ENCODE results near the gene STUB1.

Gene STUB1

DNA sequence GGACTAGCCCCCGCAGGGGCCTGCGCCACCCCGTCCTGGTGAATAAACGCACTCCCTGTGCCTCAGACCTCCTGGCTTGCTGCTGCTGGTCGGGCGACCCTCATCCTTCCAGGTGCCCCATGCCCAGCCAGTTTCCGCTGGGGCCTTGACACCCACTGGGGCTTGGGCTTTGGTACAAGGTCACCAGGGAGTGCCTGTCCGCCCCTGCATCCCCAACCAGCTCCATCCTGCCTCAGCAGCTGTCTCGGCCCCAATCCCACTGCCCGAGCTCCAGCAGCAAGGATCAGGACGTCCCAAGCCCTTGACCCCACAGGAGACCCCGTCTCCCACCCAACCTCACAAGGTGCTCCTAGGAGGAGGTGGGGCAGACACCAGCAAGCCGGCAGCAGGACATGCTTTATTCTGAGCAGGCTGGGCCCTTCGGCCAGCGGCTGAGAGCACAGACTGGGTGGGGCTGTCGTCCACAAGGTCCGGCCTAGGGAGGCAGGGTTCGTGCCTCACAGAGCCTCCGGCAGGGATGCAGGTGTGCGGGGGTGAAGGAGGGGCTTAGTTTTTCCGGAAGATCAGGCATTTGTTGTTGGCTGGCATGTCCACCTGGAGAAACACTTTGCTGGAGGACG lies 46.0 kb upstream of the STUB1 start:
- no peak for DNase-seq
- Histone ChIP-seq H3K4me3 (ENCODE audit: low read depth, low read length) (no peak overlapping the region), H3K27ac (no peak overlapping the region), H3K36me3 (peaks cover 22% of the 10 kb centered on the region), H3K27me3 (ENCODE audit: insufficient read depth, low read depth, severe bottlenecking) (no peaks in the 10 kb centered on the region), H3K9me3 (ENCODE audit: severe bottlenecking) (no peaks in the 10 kb centered on the region)
- TF ChIP-seq, protein P1, sequence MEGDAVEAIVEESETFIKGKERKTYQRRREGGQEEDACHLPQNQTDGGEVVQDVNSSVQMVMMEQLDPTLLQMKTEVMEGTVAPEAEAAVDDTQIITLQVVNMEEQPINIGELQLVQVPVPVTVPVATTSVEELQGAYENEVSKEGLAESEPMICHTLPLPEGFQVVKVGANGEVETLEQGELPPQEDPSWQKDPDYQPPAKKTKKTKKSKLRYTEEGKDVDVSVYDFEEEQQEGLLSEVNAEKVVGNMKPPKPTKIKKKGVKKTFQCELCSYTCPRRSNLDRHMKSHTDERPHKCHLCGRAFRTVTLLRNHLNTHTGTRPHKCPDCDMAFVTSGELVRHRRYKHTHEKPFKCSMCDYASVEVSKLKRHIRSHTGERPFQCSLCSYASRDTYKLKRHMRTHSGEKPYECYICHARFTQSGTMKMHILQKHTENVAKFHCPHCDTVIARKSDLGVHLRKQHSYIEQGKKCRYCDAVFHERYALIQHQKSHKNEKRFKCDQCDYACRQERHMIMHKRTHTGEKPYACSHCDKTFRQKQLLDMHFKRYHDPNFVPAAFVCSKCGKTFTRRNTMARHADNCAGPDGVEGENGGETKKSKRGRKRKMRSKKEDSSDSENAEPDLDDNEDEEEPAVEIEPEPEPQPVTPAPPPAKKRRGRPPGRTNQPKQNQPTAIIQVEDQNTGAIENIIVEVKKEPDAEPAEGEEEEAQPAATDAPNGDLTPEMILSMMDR (IDR thresholded peaks at IDR 0.05; ENCODE audit: low read depth, low read length) = no peak

DNA sequence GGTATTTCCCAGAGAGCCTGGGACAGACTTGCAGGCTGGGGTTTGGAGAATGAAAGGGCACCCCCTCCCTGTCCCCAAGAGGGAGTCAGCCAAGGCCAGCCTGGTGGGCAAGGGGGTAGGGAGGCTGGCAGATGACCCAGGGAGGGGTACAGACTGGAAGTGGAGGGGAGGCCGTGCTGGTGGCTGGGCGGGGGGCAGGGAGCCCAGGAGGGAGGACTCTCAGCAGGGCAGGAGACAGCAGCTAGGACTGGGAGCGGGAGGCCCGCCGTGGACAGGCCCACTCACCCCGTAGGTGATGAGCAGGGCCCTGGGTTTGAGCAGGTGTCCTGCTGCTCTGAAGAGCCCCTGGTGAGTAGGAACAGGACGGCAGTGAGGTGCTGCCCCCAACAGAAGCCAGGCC lies 45.2 kb upstream of the STUB1 start:
- DNase-seq = no peak
- TF ChIP-seq, protein P1 (IDR thresholded peaks at IDR 0.05; ENCODE audit: low read depth, low read length) = no peak
- H3K36me3 ChIP-seq = peaks cover 22% of the 10 kb centered on the region
- H3K4me3 ChIP-seq (ENCODE audit: low read depth, low read length) = peak overlapping the region; percentile 88; the same call in 1 of the 2 replicates
- no peaks in the 10 kb centered on the region for H3K27me3 ChIP-seq (ENCODE audit: insufficient read depth, low read depth, severe bottlenecking)
- H3K9me3 ChIP-seq (ENCODE audit: severe bottlenecking) = no peaks in the 10 kb centered on the region
- no peak overlapping the region for H3K27ac ChIP-seq

DNA sequence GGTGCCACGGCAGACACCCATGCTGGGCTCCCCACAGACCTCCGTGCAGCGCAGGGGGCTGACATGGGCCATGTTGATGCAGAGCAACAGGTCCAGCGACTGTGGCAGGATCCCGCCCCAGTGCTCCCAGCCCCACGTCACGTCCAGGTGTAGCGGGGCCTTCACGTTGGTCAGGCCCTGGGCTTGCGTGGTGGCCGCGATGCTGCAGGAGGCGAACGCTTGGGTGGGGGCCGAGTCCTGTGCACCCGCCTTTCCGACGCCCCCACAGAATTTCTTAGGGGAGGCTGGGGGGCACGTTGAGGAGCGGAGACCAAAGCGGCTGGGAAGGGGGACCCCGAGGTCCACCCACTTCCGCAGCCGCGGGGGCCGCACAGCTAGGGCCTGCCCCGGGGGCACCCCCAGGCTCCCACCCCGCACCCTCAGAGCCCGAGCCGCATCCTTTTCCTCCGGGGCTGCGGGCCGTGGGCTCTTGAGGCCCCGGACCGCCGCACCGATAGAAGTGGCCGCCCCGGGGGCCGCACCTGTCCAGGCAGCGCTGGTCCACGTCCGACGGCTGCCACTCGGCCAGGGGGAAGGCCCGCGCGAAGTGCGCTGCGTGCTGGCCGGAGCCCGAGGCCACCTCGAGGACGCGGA lies 44.5 kb upstream of the STUB1 start:
- no peaks in the 10 kb centered on the region for H3K27me3 ChIP-seq (ENCODE audit: insufficient read depth, low read depth, severe bottlenecking)
- DNase-seq = no peak
- peak overlapping the region; percentile 95 for H3K27ac ChIP-seq
- TF ChIP-seq, protein P1 (IDR thresholded peaks at IDR 0.05; ENCODE audit: low read depth, low read length) = no peak
- peak overlapping the region; percentile 88 for H3K4me3 ChIP-seq (ENCODE audit: low read depth, low read length)
- H3K36me3 ChIP-seq = peaks cover 22% of the 10 kb centered on the region
- H3K9me3 ChIP-seq (ENCODE audit: severe bottlenecking) = no peaks in the 10 kb centered on the region

DNA sequence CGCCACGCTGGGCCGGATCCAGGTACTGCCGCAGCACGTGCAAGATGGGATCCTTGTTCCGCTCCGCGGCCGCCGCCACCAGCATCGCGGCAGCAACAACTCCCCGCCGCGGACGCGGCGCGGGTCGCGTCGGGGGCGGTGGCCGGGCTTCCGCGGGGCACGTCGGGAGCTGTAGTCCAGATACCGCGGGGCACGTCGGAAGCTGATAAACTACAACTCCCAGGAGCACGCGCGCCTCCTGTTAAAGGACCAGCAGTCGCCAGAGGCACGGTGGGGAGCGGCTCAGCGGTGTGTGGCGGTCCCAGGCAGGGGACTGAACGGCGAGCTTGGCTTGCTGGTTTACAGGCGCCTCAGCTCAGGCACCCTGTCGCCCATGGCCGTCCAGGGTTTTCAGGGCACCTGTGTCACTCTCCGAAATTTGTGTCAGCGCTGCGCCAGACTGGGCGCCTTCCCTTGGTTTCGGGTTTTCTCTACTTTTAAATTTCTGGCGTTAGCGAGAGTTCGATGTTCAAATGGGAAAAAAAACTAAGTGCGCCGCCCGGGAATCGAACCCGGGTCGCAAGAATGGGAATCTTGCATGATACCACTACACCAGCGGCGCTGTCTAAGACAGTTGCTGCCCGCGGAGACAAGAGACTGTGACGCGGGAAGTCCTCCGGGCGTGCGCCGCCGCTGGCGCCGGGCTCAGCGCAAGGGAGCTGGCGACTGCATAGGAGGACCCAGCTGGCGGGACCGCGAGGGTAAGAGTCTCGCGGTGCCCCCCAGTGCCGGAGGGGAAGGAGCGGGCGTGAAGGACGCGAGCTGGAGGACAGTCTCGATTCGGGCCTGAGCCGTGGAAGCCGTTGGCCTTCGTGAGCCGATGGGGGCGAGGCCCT lies 43.8 kb upstream of the STUB1 start, which contains the start of gene METTL26:
Gene METTL26, minus strand, starts transcription at position 100 of the 875 bp plus-strand sequence. Its CDS starts 15 bp downstream, at position 85.
- DNase-seq = peak; percentile 95
- Histone ChIP-seq H3K36me3 (peaks cover 22% of the 10 kb centered on the region), H3K27me3 (ENCODE audit: insufficient read depth, low read depth, severe bottlenecking) (no peaks in the 10 kb centered on the region), H3K9me3 (ENCODE audit: severe bottlenecking) (no peaks in the 10 kb centered on the region), H3K4me3 (ENCODE audit: low read depth, low read length) (peak within 1 kb of the TSS; percentile 88), H3K27ac (peak within 1 kb of the TSS; percentile 95)
- TF ChIP-seq, protein P1 (IDR thresholded peaks at IDR 0.05; ENCODE audit: low read depth, low read length) = 0 out of 2 replicates have a peak, but pooled peaks have one; percentile 21

DNA sequence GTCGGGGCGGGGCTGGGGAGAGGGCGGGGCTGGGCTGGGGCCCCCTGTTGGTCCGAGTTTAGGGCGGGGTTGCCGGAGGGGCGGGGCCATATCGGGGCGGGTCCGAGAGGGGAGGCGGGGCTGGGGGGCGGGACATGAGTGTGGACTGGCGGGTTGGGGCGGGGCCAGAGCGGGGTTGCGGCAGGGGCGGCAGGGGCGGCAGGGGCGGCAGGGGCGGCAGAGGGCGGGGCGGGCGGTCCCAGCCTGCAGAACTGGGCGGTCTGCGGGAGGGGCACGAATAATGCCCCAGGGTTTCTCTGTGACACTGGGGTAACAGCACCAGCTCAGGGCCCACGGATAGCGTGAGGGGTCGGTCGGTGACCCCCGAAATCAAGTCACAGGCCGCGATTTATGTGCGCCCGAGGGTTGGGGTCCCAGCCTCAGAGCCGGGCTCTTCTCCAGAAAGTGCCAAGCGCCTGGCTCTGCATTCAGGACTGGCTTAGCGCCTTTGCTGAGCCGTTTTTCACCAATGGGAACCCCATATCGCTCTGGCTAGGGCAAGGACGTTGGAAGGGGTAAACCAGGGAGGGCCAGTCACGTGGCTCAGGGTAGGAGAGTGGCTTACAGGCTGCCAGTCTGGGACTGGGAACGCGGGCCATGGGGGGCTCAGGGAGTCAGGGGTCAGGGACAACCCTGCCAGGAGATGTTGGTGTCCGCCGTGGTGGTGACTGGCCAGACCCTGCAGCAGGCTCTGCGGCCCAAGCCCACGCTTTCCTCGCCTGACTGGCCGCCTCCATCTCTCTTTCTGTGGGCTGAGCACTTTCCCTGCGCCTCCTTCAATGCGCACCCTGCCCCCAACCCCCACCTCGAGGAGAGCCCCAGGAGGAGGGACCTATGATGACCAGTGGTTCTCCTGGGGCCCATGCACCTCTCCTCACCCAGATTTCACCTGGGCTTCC lies 42.9 kb upstream of the STUB1 start:
- TF ChIP-seq, protein P1 (IDR thresholded peaks at IDR 0.05; ENCODE audit: low read depth, low read length) = no peak
- peak; percentile 89 for DNase-seq
- H3K27ac ChIP-seq = peak overlapping the region; percentile 95
- H3K4me3 ChIP-seq (ENCODE audit: low read depth, low read length) = peak overlapping the region; percentile 88
- H3K9me3 ChIP-seq (ENCODE audit: severe bottlenecking) = no peaks in the 10 kb centered on the region
- H3K27me3 ChIP-seq (ENCODE audit: insufficient read depth, low read depth, severe bottlenecking) = no peaks in the 10 kb centered on the region
- H3K36me3 ChIP-seq = peaks cover 22% of the 10 kb centered on the region

Data from WERI-Rb-1 (cell line).